H1 (cell line): Measurements from ENCODE around the gene OCSTAMP. TPM values are rescaled to one million over a fixed set of nuclear protein-coding genes. Genes with fewer than 3 reads are reported as not detected.

Experiments used
- CTCF ChIA-PET: fragments of 300-600 bp; sonication (Branson Sonifier 250); formaldehyde crosslinking; loops from one replicate; lab custom pipeline; 2021; ENCODE audit not compliant: partially characterized antibody; lab: Charles Lee
- POLR2A ChIA-PET: fragments of 300-600 bp; sonication (Branson Sonifier 250); formaldehyde crosslinking; loops from one replicate; lab custom pipeline; 2021; ENCODE audit warnings: inconsistent platforms; ENCODE audit not compliant: partially characterized antibody; lab: Charles Lee
- DNase-seq, 2 experiments: peaks; one replicate each; pipeline versions ENCODE4 v3.0.0 to v3.0.0-alpha.2; 2010 to 2022; ENCODE audit warnings: low spot score in 2 of 2, low read depth in 1 of 2, mixed read lengths in 1 of 2
- FAIRE-seq: peaks from 2 replicates; lab custom pipeline; 2011; peaks lifted over from hg19 to GRCh38; lab: Jason Lieb, UNC
- H2AFZ ChIP-seq: 2 replicates; pipeline ENCODE4 v1.8.1; 2012; ENCODE audit warnings: low read length, inconsistent platforms
- H2AK5ac ChIP-seq: 2 replicates; pipeline ENCODE4 v1.6.1; 2013; ENCODE audit warnings: low read depth, low read length
- H2BK120ac ChIP-seq: replicated peaks from 2 replicates; pipeline ENCODE3; 2013; ENCODE audit warnings: low read depth, low read length, inconsistent platforms
- H2BK12ac ChIP-seq: 2 replicates; pipeline ENCODE4 v1.6.1; 2013; ENCODE audit warnings: low read depth, low read length
- H2BK15ac ChIP-seq: 2 replicates; pipeline ENCODE4 v1.6.1; 2013; ENCODE audit warnings: low read length
- H2BK20ac ChIP-seq: 2 replicates; pipeline ENCODE4 v1.6.1; 2013; ENCODE audit warnings: low read length
- H2BK5ac ChIP-seq: 2 replicates; pipeline ENCODE4 v1.6.1; 2013; ENCODE audit warnings: low read depth, low read length
- H3K14ac ChIP-seq: 2 replicates; pipeline ENCODE4 v1.6.1; 2013; ENCODE audit warnings: inconsistent platforms; ENCODE audit not compliant: insufficient read length
- H3K18ac ChIP-seq: 2 replicates; pipeline ENCODE4 v1.6.1; 2013; ENCODE audit warnings: low read length; ENCODE audit errors: extremely low read depth
- H3K23ac ChIP-seq: 2 replicates; pipeline ENCODE4 v1.6.1; 2013; ENCODE audit warnings: inconsistent platforms; ENCODE audit not compliant: insufficient read length
- H3K23me2 ChIP-seq: 2 replicates; pipeline ENCODE4 v1.6.1; 2013; ENCODE audit warnings: low read depth, low read length
- H3K27ac ChIP-seq: 2 replicates; pipeline ENCODE4 v1.6.1; 2011; ENCODE audit warnings: low read depth, low read length, inconsistent platforms
- H3K27me3 ChIP-seq, 4 experiments: replicated peaks in 1 of 4; 1 replicate in 1 of 4; 2 replicates in 3 of 4; pipeline versions ENCODE4 v1.6.1 to v1.8.1; 2011 to 2013; ENCODE audit warnings: low read length in 3 of 4, mild to moderate bottlenecking in 3 of 4, inconsistent platforms in 2 of 4, mixed read lengths in 2 of 4, moderate library complexity in 1 of 4; ENCODE audit not compliant: control insufficient read depth in 3 of 4, insufficient read depth in 3 of 4; ENCODE audit errors: extremely low read depth in 1 of 4
- H3K36me3 ChIP-seq, 4 experiments: 2 replicates each; pipeline versions ENCODE4 v1.6.1 to v1.8.1; 2011 to 2013; ENCODE audit warnings: mild to moderate bottlenecking in 4 of 4, low read length in 3 of 4, moderate library complexity in 2 of 4, control low read depth in 1 of 4, inconsistent platforms in 1 of 4; ENCODE audit not compliant: insufficient read depth in 4 of 4, control insufficient read depth in 2 of 4
- H3K4ac ChIP-seq: replicated peaks from 2 replicates; pipeline ENCODE3; 2013; ENCODE audit warnings: low read length, low read depth, mixed read lengths, inconsistent platforms; ENCODE audit not compliant: insufficient read length
- H3K4me1 ChIP-seq, 4 experiments: replicated peaks in 1 of 4; 1 replicate in 1 of 4; 2 replicates in 3 of 4; pipeline versions ENCODE4 v1.6.1 to v1.8.1; 2011 to 2013; ENCODE audit warnings: low read length in 3 of 4, inconsistent platforms in 2 of 4, mixed read lengths in 1 of 4; ENCODE audit not compliant: insufficient read depth in 4 of 4, control insufficient read depth in 3 of 4
- H3K4me2 ChIP-seq, 2 experiments: 2 replicates each; pipeline versions ENCODE4 v1.6.1 to v1.8.1; 2011 to 2013; ENCODE audit warnings: low read depth in 2 of 2, low read length in 2 of 2, control low read depth in 1 of 2, inconsistent platforms in 1 of 2, mild to moderate bottlenecking in 1 of 2; ENCODE audit not compliant: insufficient read depth in 1 of 2
- H3K4me3 ChIP-seq, 4 experiments: fragments of 200-600, 300-600 bp in 1 of 4; sonication (generic), shearing (Covaris generic), sonication (Bioruptor Twin) in 1 of 4; 2 replicates each; pipeline versions ENCODE4 v1.5.1 to v1.8.1; 2011 to 2016; ENCODE audit warnings: low read length in 4 of 4, low read depth in 3 of 4, control low read depth in 2 of 4, inconsistent platforms in 2 of 4, mild to moderate bottlenecking in 2 of 4, mixed read lengths in 1 of 4, moderate library complexity in 1 of 4; ENCODE audit not compliant: insufficient read depth in 2 of 4; ENCODE audit errors: extremely low read depth in 1 of 4
- H3K56ac ChIP-seq: replicated peaks from 2 replicates; pipeline ENCODE3; 2013; ENCODE audit warnings: low read depth, mild to moderate bottlenecking, mixed read lengths, low read length, inconsistent platforms; ENCODE audit not compliant: insufficient read length
- H3K79me1 ChIP-seq: 2 replicates; pipeline ENCODE4 v1.6.1; 2013; ENCODE audit warnings: low read depth, low read length, control low read depth
- H3K79me2 ChIP-seq, 2 experiments: 2 replicates each; pipeline versions ENCODE4 v1.6.1 to v1.8.1; 2012 to 2013; ENCODE audit warnings: low read length in 2 of 2, mild to moderate bottlenecking in 2 of 2, inconsistent platforms in 1 of 2; ENCODE audit not compliant: insufficient read depth in 2 of 2, control insufficient read depth in 1 of 2
- H3K9ac ChIP-seq, 4 experiments: replicated peaks in 1 of 4; 1 replicate in 1 of 4; 2 replicates in 3 of 4; pipeline versions ENCODE4 v1.6.1 to v1.8.1; 2011 to 2013; ENCODE audit warnings: low read depth in 3 of 4, low read length in 3 of 4, control low read depth in 2 of 4, mild to moderate bottlenecking in 2 of 4, moderate library complexity in 2 of 4, inconsistent platforms in 1 of 4; ENCODE audit errors: extremely low read depth in 1 of 4
- H3K9me3 ChIP-seq, 2 experiments: 2 replicates each; pipeline versions ENCODE4 v1.6.1 to v1.8.1; 2012 to 2013; ENCODE audit warnings: mild to moderate bottlenecking in 2 of 2, moderate library complexity in 2 of 2, control low read depth in 1 of 2, inconsistent platforms in 1 of 2, low read depth in 1 of 2, low read length in 1 of 2, mixed read lengths in 1 of 2; ENCODE audit not compliant: insufficient read depth in 2 of 2
- H4K20me1 ChIP-seq, 2 experiments: replicated peaks in 1 of 2; 2 replicates each; pipeline versions ENCODE3 to v1.8.1; 2011 to 2013; ENCODE audit warnings: inconsistent platforms in 2 of 2, low read length in 2 of 2, mild to moderate bottlenecking in 1 of 2; ENCODE audit not compliant: insufficient read depth in 2 of 2, control insufficient read depth in 1 of 2
- H4K5ac ChIP-seq: 2 replicates; pipeline ENCODE4 v1.6.1; 2013; ENCODE audit warnings: low read length, low read depth, mixed read lengths, inconsistent platforms; ENCODE audit not compliant: insufficient read length
- H4K8ac ChIP-seq: 2 replicates; pipeline ENCODE4 v1.8.0; 2013; ENCODE audit warnings: mild to moderate bottlenecking, moderate library complexity, low read length, inconsistent platforms; ENCODE audit not compliant: insufficient read depth; ENCODE audit errors: extremely low read depth
- H4K91ac ChIP-seq: replicated peaks from 2 replicates; pipeline ENCODE3; 2013; ENCODE audit warnings: low read length, mixed read lengths, inconsistent platforms; ENCODE audit not compliant: insufficient read length
- ATF2 ChIP-seq: IDR thresholded peaks from 2 replicates; pipeline ENCODE4 v1.6.1; 2012; ENCODE audit warnings: low read length, inconsistent platforms
- CBX8 ChIP-seq: fragments of 300-800, 300-1000 bp; sonication (generic); IDR thresholded peaks from 2 replicates; pipeline ENCODE4 v1.7.1; 2016; ENCODE audit warnings: low read depth, low read length, borderline replicate concordance
- EP300 ChIP-seq, 2 experiments: IDR thresholded peaks; 1 replicate in 1 of 2; 2 replicates in 1 of 2; pipeline ENCODE4 v1.6.1; 2011 to 2012; ENCODE audit warnings: low read depth in 2 of 2, low read length in 2 of 2, mild to moderate bottlenecking in 2 of 2, borderline replicate concordance in 1 of 2, inconsistent platforms in 1 of 2, moderate library complexity in 1 of 2
- JUN ChIP-seq: IDR thresholded peaks from 2 replicates; pipeline ENCODE4 v1.6.1; 2011; ENCODE audit warnings: low read depth, mild to moderate bottlenecking, improper control_type of control experiment, low read length
- PHF8 ChIP-seq: fragments of 200-600 bp; sonication (generic); conservative IDR thresholded peaks from 2 replicates; pipeline ENCODE4 v1.7.1; 2012; ENCODE audit warnings: low read depth, mild to moderate bottlenecking, inconsistent platforms, low read length, moderate library complexity
- POLR2AphosphoS5 ChIP-seq: IDR thresholded peaks from 2 replicates; pipeline ENCODE4 v1.6.1; 2011; ENCODE audit warnings: low read depth, low read length
- RXRA ChIP-seq: IDR thresholded peaks from 2 replicates; pipeline ENCODE4 v1.6.1; 2011; ENCODE audit warnings: low read depth, mild to moderate bottlenecking, low read length, moderate library complexity; ENCODE audit not compliant: insufficient read depth
- SAP30 ChIP-seq: fragments of 300-600 bp; sonication (generic); IDR thresholded peaks from 2 replicates; pipeline ENCODE4 v1.7.1; 2012; ENCODE audit warnings: low read length, moderate library complexity, mild to moderate bottlenecking, inconsistent platforms; ENCODE audit not compliant: insufficient read depth, insufficient replicate concordance
- TEAD4 ChIP-seq: IDR thresholded peaks from 2 replicates; pipeline ENCODE4 v1.6.1; 2012; ENCODE audit warnings: low read depth, low read length, inconsistent platforms, mixed read lengths
- WGBS, 2 experiments: shearing (Covaris generic) in 1 of 2; methylation state at CpG; one replicate each; pipeline versions ENCODE4 v1.1.6 to v1.1.7; 2013 to 2015; ENCODE audit warnings: low lambda C conversion rate in 2 of 2, mixed read lengths in 2 of 2, inconsistent platforms in 1 of 2, low coverage in 1 of 2, missing lambda C conversion rate in 1 of 2; ENCODE audit not compliant: insufficient replicate concordance in 2 of 2, insufficient coverage in 1 of 2, insufficient read length in 1 of 2; ENCODE audit errors: extremely low coverage in 1 of 2, missing lambda C conversion rate in 1 of 2; 5-methylcytosine and 5-hydroxymethylcytosine counted together
- polyA plus RNA-seq, 7 experiments: library from polyadenylated mRNA; depleted of rRNA in 3 of 7; stranded (reverse) in 5 of 7; unstranded in 2 of 7; fragments of >200 nt in 5 of 7; fragments of 200-250 nt in 2 of 7; gene quantifications; 1 replicate in 5 of 7; 2 replicates in 1 of 7; 4 replicates in 1 of 7; pipeline versions ENCODE4 v1.2.1 to v1.2.3, GENCODE V29; 2011 to 2013; ENCODE audit warnings: missing spikeins in 2 of 7, mixed read lengths in 2 of 7
- total RNA-seq: library from RNA; stranded (reverse); fragmentation: NEBNext Ultra II Directional; extraction: Animal tissue kit (Norgen Biotek cat#: 25700); gene quantifications from 2 replicates; pipeline ENCODE4 v1.2.1, GENCODE V29; 2021

Gene OCSTAMP
- total and polyA plus RNA-seq, 2 of the 8 experiments (the other 6 are each of a cell fraction or from before 2014, with no cell fraction given), result 0.09 to 0.13 TPM

- Histone ChIP-seq H2AFZ (no peak overlapping the region), H2BK20ac (no peak overlapping the region), H2BK15ac (no peak overlapping the region), H4K91ac (no peak overlapping the region), H3K4me2 (no peak overlapping the region), H3K27ac (no peak overlapping the region), H2BK5ac (no peak overlapping the region), H4K20me1 (no peaks in the 10 kb centered on the region), H3K14ac (no peak overlapping the region), H3K23ac (no peak overlapping the region), H2BK120ac (no peak overlapping the region), H2AK5ac (no peak overlapping the region), H3K23me2 (no peaks in the 10 kb centered on the region), H4K8ac (no peak overlapping the region), H3K9me3 (no peaks in the 10 kb centered on the region; a peak in 1 of 4 replicates), H3K4me3 (no peak overlapping the region), H3K4ac (no peak overlapping the region), H3K4me1 (no peaks in the 10 kb centered on the region), H3K56ac (no peak overlapping the region), H3K79me2 (no peaks in the 10 kb centered on the region), H3K36me3 (peaks cover 0 to 6% (median 2%) of the 10 kb centered on the region in 4 experiments; a peak in 5 of 8 replicates), H2BK12ac (no peak overlapping the region), H4K5ac (no peak overlapping the region), H3K9ac (no peak overlapping the region), H3K79me1 (no peaks in the 10 kb centered on the region), H3K27me3 (no peaks in the 10 kb centered on the region), H3K18ac (no peak overlapping the region)
- TF ChIP-seq EP300 (IDR thresholded peaks at IDR 0.05; ENCODE audit: borderline replicate concordance in 1 of 2, low read depth in 2 of 2, low read length in 2 of 2), result no peak
- TF ChIP-seq ATF2, result no peak
- TF ChIP-seq CBX8, result no peak
- TF ChIP-seq SAP30, result no peak
- no peak for TF ChIP-seq PHF8
- no peak for TF ChIP-seq POLR2AphosphoS5
- TF ChIP-seq JUN, result no peak
- no peak for TF ChIP-seq RXRA
- no peak for TF ChIP-seq TEAD4
- FAIRE-seq (no peak), DNase-seq (no peak)
- POLR2A ChIA-PET, result no interaction called here
- WGBS, 2 experiments, result 94% methylated on average over 8 of the region's 8 CpGs; no CpG with 5 or more reads in 1 of the 2 experiments
- CTCF ChIA-PET, result no interaction called here
These were observed 59.1 kb downstream of the OCSTAMP start for GRCh38 chr20:46491354-46491753.
